ENCODE measurements around the gene PITPNM3.

- TF ChIP-seq, protein P1, sequence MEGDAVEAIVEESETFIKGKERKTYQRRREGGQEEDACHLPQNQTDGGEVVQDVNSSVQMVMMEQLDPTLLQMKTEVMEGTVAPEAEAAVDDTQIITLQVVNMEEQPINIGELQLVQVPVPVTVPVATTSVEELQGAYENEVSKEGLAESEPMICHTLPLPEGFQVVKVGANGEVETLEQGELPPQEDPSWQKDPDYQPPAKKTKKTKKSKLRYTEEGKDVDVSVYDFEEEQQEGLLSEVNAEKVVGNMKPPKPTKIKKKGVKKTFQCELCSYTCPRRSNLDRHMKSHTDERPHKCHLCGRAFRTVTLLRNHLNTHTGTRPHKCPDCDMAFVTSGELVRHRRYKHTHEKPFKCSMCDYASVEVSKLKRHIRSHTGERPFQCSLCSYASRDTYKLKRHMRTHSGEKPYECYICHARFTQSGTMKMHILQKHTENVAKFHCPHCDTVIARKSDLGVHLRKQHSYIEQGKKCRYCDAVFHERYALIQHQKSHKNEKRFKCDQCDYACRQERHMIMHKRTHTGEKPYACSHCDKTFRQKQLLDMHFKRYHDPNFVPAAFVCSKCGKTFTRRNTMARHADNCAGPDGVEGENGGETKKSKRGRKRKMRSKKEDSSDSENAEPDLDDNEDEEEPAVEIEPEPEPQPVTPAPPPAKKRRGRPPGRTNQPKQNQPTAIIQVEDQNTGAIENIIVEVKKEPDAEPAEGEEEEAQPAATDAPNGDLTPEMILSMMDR (IDR thresholded peaks at IDR 0.05) = no peak
- no peak for TF ChIP-seq POLR2AphosphoS5 (IDR thresholded peaks at IDR 0.05; ENCODE audit: insufficient read depth in 1 of 2, low read depth in 1 of 2)
- TF ChIP-seq POLR2A (IDR thresholded peaks at IDR 0.05) = no peak
Measured at GRCh38 chr17:6479622-6480302, 76.6 kb downstream of the PITPNM3 start.
